GM19238 (cell line): ENCODE data around the gene GREM2.

Source experiments
- DNase-seq: peaks from one replicate; pipeline ENCODE4 v3.0.0; 2011; ENCODE audit warnings: low spot score; ENCODE audit not compliant: insufficient read length

Gene GREM2

GRCh38 chr1:240500647-240501046, 111.3 kb downstream of the GREM2 start:
- DNase-seq, result no peak

- DNase-seq, result no peak
These were observed 112.9 kb downstream of the GREM2 start for GRCh38 chr1:240499012-240499411.

- DNase-seq, result no peak
These were observed 113.6 kb downstream of the GREM2 start for GRCh38 chr1:240498335-240498734.

- no peak for DNase-seq
These were observed 114.0 kb downstream of the GREM2 start for GRCh38 chr1:240497908-240498307.

- DNase-seq, result no peak
These were observed 115.0 kb downstream of the GREM2 start for GRCh38 chr1:240496941-240497340.

GRCh38 chr1:240496356-240496755, 115.6 kb downstream of the GREM2 start:
- DNase-seq, result no peak

- DNase-seq, result no peak
These were observed 116.4 kb downstream of the GREM2 start for GRCh38 chr1:240495601-240496000.

GRCh38 chr1:240492832-240493440, 119.0 kb downstream of the GREM2 start:
- no peak for DNase-seq

- DNase-seq, result no peak
These were observed 120.2 kb downstream of the GREM2 start for GRCh38 chr1:240491796-240492195.

- no peak for DNase-seq
These were observed 120.8 kb downstream of the GREM2 start for GRCh38 chr1:240491156-240491555.

- DNase-seq, result no peak
These were observed 124.5 kb downstream of the GREM2 start for GRCh38 chr1:240487493-240487892.

GRCh38 chr1:240486611-240487010, 125.3 kb downstream of the GREM2 start:
- DNase-seq, result no peak

- DNase-seq, result no peak
These were observed 127.0 kb downstream of the GREM2 start for GRCh38 chr1:240484804-240485443.

GRCh38 chr1:240478536-240478935, 133.4 kb downstream of the GREM2 start:
- DNase-seq, result no peak

GRCh38 chr1:240475832-240476231, 136.1 kb downstream of the GREM2 start:
- no peak for DNase-seq

- no peak for DNase-seq
These were observed 137.8 kb downstream of the GREM2 start for GRCh38 chr1:240474133-240474614.

- no peak for DNase-seq
These were observed 143.3 kb downstream of the GREM2 start for GRCh38 chr1:240468656-240469055.

GRCh38 chr1:240467895-240468294, 144.1 kb downstream of the GREM2 start:
- DNase-seq, result no peak

GRCh38 chr1:240466509-240466908, 145.4 kb downstream of the GREM2 start:
- no peak for DNase-seq

- DNase-seq, result no peak
These were observed 146.4 kb downstream of the GREM2 start for GRCh38 chr1:240465531-240465940.

GRCh38 chr1:240464099-240464498, 147.9 kb downstream of the GREM2 start:
- no peak for DNase-seq

- DNase-seq, result no peak
These were observed 149.1 kb downstream of the GREM2 start for GRCh38 chr1:240462766-240463395.

GRCh38 chr1:240462277-240462676, 149.7 kb downstream of the GREM2 start:
- no peak for DNase-seq
